GM23248 (cell line): Measurements from ENCODE around the gene STRADA. TPM values are rescaled to one million over a fixed set of nuclear protein-coding genes. Genes with fewer than 3 reads are reported as not detected.

Experiments used
- DNase-seq: peaks from one replicate; pipeline ENCODE4 v3.0.0-alpha.2; 2015
- H2AFZ ChIP-seq: fragments of 200-600 bp; sonication (generic); 2 replicates; pipeline ENCODE4 v1.6.1; 2016; ENCODE audit warnings: antibody characterized with exemption
- H3F3A ChIP-seq: fragments of 200-600 bp; sonication (generic); 2 replicates; pipeline ENCODE4 v1.6.1; 2016; ENCODE audit warnings: mild to moderate bottlenecking, antibody characterized with exemption, mixed run types; ENCODE audit not compliant: insufficient read depth
- H3K27ac ChIP-seq: fragments of 200-600 bp; sonication (generic); 2 replicates; pipeline ENCODE4 v1.5.1; 2016; ENCODE audit warnings: mild to moderate bottlenecking
- H3K27me3 ChIP-seq: fragments of 200-600 bp; sonication (generic); replicated peaks from 2 replicates; pipeline ENCODE4 v1.6.1; 2016; ENCODE audit warnings: mild to moderate bottlenecking; ENCODE audit not compliant: insufficient read depth
- H3K36me3 ChIP-seq: fragments of 200-600 bp; sonication (generic); 2 replicates; pipeline ENCODE4 v1.6.1; 2016; ENCODE audit warnings: low read depth, mild to moderate bottlenecking
- H3K4me1 ChIP-seq: fragments of 200-600 bp; sonication (generic); 2 replicates; pipeline ENCODE4 v1.6.1; 2016; ENCODE audit warnings: mild to moderate bottlenecking; ENCODE audit not compliant: insufficient read depth
- H3K4me2 ChIP-seq: fragments of 200-600 bp; sonication (generic); one replicate; pipeline ENCODE4 v1.6.1; 2016; ENCODE audit warnings: mild to moderate bottlenecking; ENCODE audit not compliant: unreplicated experiment
- H3K4me3 ChIP-seq: fragments of 200-600 bp; sonication (generic); 2 replicates; pipeline ENCODE4 v1.5.1; 2016; ENCODE audit warnings: mild to moderate bottlenecking
- H3K79me2 ChIP-seq: fragments of 200-600 bp; sonication (generic); 2 replicates; pipeline ENCODE4 v1.6.1; 2016; ENCODE audit warnings: mild to moderate bottlenecking; ENCODE audit not compliant: insufficient read depth
- H3K9ac ChIP-seq: fragments of 200-600 bp; sonication (generic); 2 replicates; pipeline ENCODE4 v1.6.1; 2016; ENCODE audit warnings: mild to moderate bottlenecking
- H3K9me2 ChIP-seq: fragments of 200-600 bp; sonication (generic); 2 replicates; pipeline ENCODE4 v1.6.1; 2016; ENCODE audit warnings: mixed run types, mild to moderate bottlenecking, moderate library complexity; ENCODE audit not compliant: insufficient read depth
- H3K9me3 ChIP-seq: fragments of 200-600 bp; sonication (generic); one replicate; pipeline ENCODE4 v1.6.1; 2017; ENCODE audit warnings: low read depth
- H4K20me1 ChIP-seq: fragments of 200-600 bp; sonication (generic); 2 replicates; pipeline ENCODE4 v1.6.0; 2016; ENCODE audit not compliant: insufficient read depth
- EZH2 ChIP-seq: fragments of 200-600 bp; sonication (generic); IDR thresholded peaks from 2 replicates; pipeline ENCODE4 v1.6.1; 2018; ENCODE audit warnings: antibody characterized with exemption, mild to moderate bottlenecking; ENCODE audit not compliant: insufficient read depth, poor library complexity, severe bottlenecking
- EZH2phosphoT487 ChIP-seq: fragments of 200-600 bp; sonication (generic); IDR thresholded peaks from 2 replicates; pipeline ENCODE4 v1.6.1; 2018; ENCODE audit warnings: antibody characterized with exemption, moderate library complexity, mild to moderate bottlenecking, low read depth; ENCODE audit not compliant: insufficient read depth
- WGBS, 2 experiments: methylation state at CpG; one replicate each; pipeline ENCODE4 v1.1.6; 2015 to 2017; ENCODE audit warnings: low lambda C conversion rate in 2 of 2, low coverage in 1 of 2; ENCODE audit errors: missing lambda C conversion rate in 2 of 2; 5-methylcytosine and 5-hydroxymethylcytosine counted together
- in situ Hi-C: fragments of 300-500 bp; cut with MboI; formaldehyde crosslinking; loops from 2 replicates; pipeline ENCODE4 v1.15.0; 2020
- polyA plus RNA-seq: library from polyadenylated mRNA; unstranded; fragments of >200 nt; fragmentation: Nextera tagmentation; extraction: Ambion mirVana; gene quantifications from 2 replicates; pipeline ENCODE4 v1.2.1, GENCODE V29; 2016
- total RNA-seq: library from RNA; depleted of rRNA; stranded (reverse); fragments of >200 nt; shearing (Covaris generic); gene quantifications from 2 replicates; pipeline ENCODE4 v1.2.3, GENCODE V29; 2014

The STRADA gene
- total and polyA plus RNA-seq, 2 experiments from 2014 or later = 15.7 to 22.3 TPM

GRCh38 chr17:63682981-63683380, 58.6 kb downstream of the STRADA start:
- Histone ChIP-seq H2AFZ (no peak overlapping the region), H3K27me3 (no peaks in the 10 kb centered on the region), H3K36me3 (peaks cover 25% of the 10 kb centered on the region; the same call in 1 of the 2 replicates), H3K4me1 (peaks cover 8% of the 10 kb centered on the region; the same call in 1 of the 2 replicates), H3K4me3 (no peak overlapping the region), H4K20me1 (no peaks in the 10 kb centered on the region), H3F3A (no peaks in the 10 kb centered on the region), H3K4me2 (no peak overlapping the region), H3K9me2 (no peaks in the 10 kb centered on the region), H3K9ac (no peak overlapping the region), H3K9me3 (no peaks in the 10 kb centered on the region), H3K27ac (no peak overlapping the region), H3K79me2 (no peaks in the 10 kb centered on the region)
- TF ChIP-seq EZH2phosphoT487 (no peak), EZH2 (no peak)
- in situ Hi-C loops = no loop called here
- no peak for DNase-seq

GRCh38 chr17:63682441-63682840, 59.2 kb downstream of the STRADA start:
- no peak overlapping the region for H3K9ac ChIP-seq
- H3F3A ChIP-seq = no peaks in the 10 kb centered on the region
- no peak overlapping the region for H3K27ac ChIP-seq
- in situ Hi-C loops = no loop called here
- H3K4me2 ChIP-seq = no peak overlapping the region
- no peaks in the 10 kb centered on the region for H3K79me2 ChIP-seq
- H4K20me1 ChIP-seq = no peaks in the 10 kb centered on the region
- H3K36me3 ChIP-seq = peaks cover 25% of the 10 kb centered on the region; the same call in 1 of the 2 replicates
- H2AFZ ChIP-seq = no peak overlapping the region
- TF ChIP-seq EZH2 = no peak
- no peaks in the 10 kb centered on the region for H3K9me3 ChIP-seq
- H3K4me1 ChIP-seq = peaks cover 8% of the 10 kb centered on the region; the same call in 1 of the 2 replicates
- WGBS, 2 experiments = 97 to 100% methylated on average over 1 of the region's 1 CpG
- H3K9me2 ChIP-seq = no peaks in the 10 kb centered on the region
- DNase-seq = no peak
- no peak overlapping the region for H3K4me3 ChIP-seq
- H3K27me3 ChIP-seq = no peaks in the 10 kb centered on the region

GRCh38 chr17:63681530-63681929, 60.1 kb downstream of the STRADA start:
- no peaks in the 10 kb centered on the region for H3K79me2 ChIP-seq
- H3K9me3 ChIP-seq = no peaks in the 10 kb centered on the region
- H3K27ac ChIP-seq = no peak overlapping the region
- no peak overlapping the region for H3K9ac ChIP-seq
- no peak overlapping the region for H2AFZ ChIP-seq
- peaks cover 8% of the 10 kb centered on the region; the same call in 1 of the 2 replicates for H3K4me1 ChIP-seq
- H3K36me3 ChIP-seq = peaks cover 25% of the 10 kb centered on the region; the same call in 1 of the 2 replicates
- H3F3A ChIP-seq = no peaks in the 10 kb centered on the region
- in situ Hi-C loops = no loop called here
- TF ChIP-seq EZH2phosphoT487 (no peak), EZH2 (no peak)
- H3K4me2 ChIP-seq = no peak overlapping the region
- WGBS, 2 experiments = 92 to 93% methylated on average over 8 of the region's 8 CpGs
- no peaks in the 10 kb centered on the region for H4K20me1 ChIP-seq
- H3K9me2 ChIP-seq = no peaks in the 10 kb centered on the region
- DNase-seq = no peak
- no peak overlapping the region for H3K4me3 ChIP-seq
- no peaks in the 10 kb centered on the region for H3K27me3 ChIP-seq

DNA sequence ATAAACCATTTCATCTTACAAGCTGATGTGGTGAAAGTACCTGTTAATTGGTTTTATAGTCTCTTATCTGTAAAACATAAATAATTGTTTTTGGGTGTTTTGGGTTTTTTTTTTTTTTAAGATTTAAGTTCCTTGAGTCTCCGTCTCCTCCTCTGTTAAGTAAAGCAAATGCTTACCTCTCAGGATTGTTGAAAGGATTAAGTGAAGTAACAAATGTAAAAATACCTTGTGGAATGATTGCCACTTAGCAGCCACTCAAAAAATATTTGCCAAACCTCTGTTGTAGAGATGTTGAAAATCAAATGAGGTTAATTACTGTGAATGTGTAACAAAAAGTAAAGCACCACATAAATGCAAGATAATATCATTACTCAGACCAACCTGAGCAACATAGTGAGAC, 60.9 kb downstream of the STRADA start:
- no peak for DNase-seq
- H3K36me3 ChIP-seq = peaks cover 21% of the 10 kb centered on the region; the same call in 1 of the 2 replicates
- no peaks in the 10 kb centered on the region for H3K27me3 ChIP-seq
- no peaks in the 10 kb centered on the region for H4K20me1 ChIP-seq
- TF ChIP-seq EZH2phosphoT487 = no peak
- no peak for TF ChIP-seq EZH2
- no peak overlapping the region for H3K4me2 ChIP-seq
- 95 to 100% methylated on average over 1 of the region's 1 CpG for WGBS, 2 experiments
- H3K79me2 ChIP-seq = no peaks in the 10 kb centered on the region
- in situ Hi-C loops = no loop called here
- H3F3A ChIP-seq = no peaks in the 10 kb centered on the region
- no peak overlapping the region for H3K4me3 ChIP-seq
- H2AFZ ChIP-seq = no peak overlapping the region
- no peak overlapping the region for H3K27ac ChIP-seq
- no peaks in the 10 kb centered on the region for H3K9me3 ChIP-seq
- no peaks in the 10 kb centered on the region for H3K9me2 ChIP-seq
- H3K4me1 ChIP-seq = peaks cover 14% of the 10 kb centered on the region; the same call in 1 of the 2 replicates
- no peak overlapping the region for H3K9ac ChIP-seq

DNA sequence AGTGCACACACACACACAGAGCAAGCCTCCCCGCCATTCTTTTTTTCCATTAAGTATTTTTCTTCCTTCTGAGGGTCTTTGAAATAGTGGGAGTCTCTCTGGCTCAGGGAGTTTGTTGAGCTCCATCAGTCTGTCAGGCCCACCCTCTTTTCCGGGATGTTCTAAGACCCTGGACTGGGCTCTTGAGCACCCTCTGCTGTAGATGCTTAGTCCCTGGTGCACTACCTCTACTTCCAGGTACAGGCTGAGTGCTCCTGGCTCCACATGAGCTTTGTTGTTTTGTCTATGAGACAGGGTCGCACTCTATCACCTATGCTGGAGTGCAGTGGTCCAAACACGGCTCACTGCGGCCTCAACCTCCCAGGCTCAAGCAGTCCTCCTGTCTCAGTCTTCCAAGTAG, 62.4 kb downstream of the STRADA start:
- Histone ChIP-seq H3K4me1 (0 out of 2 replicates have a peak, but pooled peaks cover 11% of the 10 kb centered on the region), H3F3A (no peaks in the 10 kb centered on the region), H3K9me3 (no peaks in the 10 kb centered on the region), H3K9me2 (no peaks in the 10 kb centered on the region), H3K27ac (no peak overlapping the region), H3K9ac (no peak overlapping the region), H3K4me3 (no peak overlapping the region), H3K79me2 (no peaks in the 10 kb centered on the region), H2AFZ (no peak overlapping the region), H3K36me3 (peaks cover 19% of the 10 kb centered on the region; the same call in 1 of the 2 replicates), H4K20me1 (no peaks in the 10 kb centered on the region), H3K4me2 (no peak overlapping the region), H3K27me3 (no peaks in the 10 kb centered on the region)
- WGBS, 2 experiments = 96 to 98% methylated on average over 5 of the region's 5 CpGs
- in situ Hi-C loops = no loop called here
- no peak for DNase-seq
- no peak for TF ChIP-seq EZH2phosphoT487
- TF ChIP-seq EZH2 = no peak
